ENCODE results near the gene CA11. TPM values are rescaled to one million over a fixed set of nuclear protein-coding genes. Genes with fewer than 3 reads are reported as not detected.
A peak's percentile ranks its signal among the peaks of the same experiment; 100 is the strongest.

CA11 gene
- total RNA-seq, 1 donor from 2014 or later = 9.6 TPM

DNA sequence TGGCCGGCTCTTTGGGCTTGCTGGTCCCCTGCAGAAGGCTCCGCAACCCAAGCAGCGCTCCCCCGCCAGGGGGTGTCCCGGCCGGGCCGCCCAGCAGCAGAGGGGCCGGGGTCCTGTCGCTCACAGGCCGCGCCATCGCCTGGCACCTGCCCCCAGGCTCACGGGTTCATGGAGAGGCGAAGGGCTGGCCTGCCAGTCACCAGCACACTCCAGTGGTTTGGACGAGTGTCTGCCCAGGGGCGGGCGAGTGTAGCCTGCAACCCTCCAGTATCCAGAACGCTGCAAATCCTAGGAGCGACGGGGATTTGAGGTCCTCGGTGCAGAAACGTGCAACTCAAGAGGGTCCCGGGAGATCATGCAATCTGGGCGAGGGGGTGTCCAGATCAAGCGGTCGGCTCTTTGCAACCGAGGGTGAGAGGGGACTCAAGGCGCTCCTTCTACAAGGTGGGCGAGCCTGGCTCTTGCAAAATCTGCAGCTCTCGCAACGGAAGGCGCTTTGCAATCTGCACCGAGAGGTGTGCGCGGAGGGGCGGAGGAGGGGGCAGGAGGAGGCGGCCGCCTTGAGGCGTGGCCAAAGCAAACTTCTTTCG lies 9.0 kb downstream of the CA11 start, which contains the start of gene DBP:
Gene DBP (minus strand): TSS at position 521 of the 590 bp plus-strand sequence. CDS start 385 bp downstream, at position 136.
- TF ChIP-seq, protein P1, sequence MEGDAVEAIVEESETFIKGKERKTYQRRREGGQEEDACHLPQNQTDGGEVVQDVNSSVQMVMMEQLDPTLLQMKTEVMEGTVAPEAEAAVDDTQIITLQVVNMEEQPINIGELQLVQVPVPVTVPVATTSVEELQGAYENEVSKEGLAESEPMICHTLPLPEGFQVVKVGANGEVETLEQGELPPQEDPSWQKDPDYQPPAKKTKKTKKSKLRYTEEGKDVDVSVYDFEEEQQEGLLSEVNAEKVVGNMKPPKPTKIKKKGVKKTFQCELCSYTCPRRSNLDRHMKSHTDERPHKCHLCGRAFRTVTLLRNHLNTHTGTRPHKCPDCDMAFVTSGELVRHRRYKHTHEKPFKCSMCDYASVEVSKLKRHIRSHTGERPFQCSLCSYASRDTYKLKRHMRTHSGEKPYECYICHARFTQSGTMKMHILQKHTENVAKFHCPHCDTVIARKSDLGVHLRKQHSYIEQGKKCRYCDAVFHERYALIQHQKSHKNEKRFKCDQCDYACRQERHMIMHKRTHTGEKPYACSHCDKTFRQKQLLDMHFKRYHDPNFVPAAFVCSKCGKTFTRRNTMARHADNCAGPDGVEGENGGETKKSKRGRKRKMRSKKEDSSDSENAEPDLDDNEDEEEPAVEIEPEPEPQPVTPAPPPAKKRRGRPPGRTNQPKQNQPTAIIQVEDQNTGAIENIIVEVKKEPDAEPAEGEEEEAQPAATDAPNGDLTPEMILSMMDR (IDR thresholded peaks at IDR 0.05; ENCODE audit: unreplicated experiment) = peak; percentile 31
- no peak for DNase-seq (ENCODE audit: low spot score, unreplicated experiment)
- Mint-ChIP-seq H3K4me3 (ENCODE audit: low read depth) (peak within 1 kb of the TSS; percentile 85), H3K36me3 (ENCODE audit: insufficient read depth) (no peaks in the 10 kb centered on the region), H3K27ac (peak within 1 kb of the TSS; percentile 97), H3K4me1 (ENCODE audit: low read depth) (peaks cover 18% of the 10 kb centered on the region), H3K27me3 (peaks cover 16% of the 10 kb centered on the region), H3K9me3 (ENCODE audit: low read depth) (no peaks in the 10 kb centered on the region)

DNA sequence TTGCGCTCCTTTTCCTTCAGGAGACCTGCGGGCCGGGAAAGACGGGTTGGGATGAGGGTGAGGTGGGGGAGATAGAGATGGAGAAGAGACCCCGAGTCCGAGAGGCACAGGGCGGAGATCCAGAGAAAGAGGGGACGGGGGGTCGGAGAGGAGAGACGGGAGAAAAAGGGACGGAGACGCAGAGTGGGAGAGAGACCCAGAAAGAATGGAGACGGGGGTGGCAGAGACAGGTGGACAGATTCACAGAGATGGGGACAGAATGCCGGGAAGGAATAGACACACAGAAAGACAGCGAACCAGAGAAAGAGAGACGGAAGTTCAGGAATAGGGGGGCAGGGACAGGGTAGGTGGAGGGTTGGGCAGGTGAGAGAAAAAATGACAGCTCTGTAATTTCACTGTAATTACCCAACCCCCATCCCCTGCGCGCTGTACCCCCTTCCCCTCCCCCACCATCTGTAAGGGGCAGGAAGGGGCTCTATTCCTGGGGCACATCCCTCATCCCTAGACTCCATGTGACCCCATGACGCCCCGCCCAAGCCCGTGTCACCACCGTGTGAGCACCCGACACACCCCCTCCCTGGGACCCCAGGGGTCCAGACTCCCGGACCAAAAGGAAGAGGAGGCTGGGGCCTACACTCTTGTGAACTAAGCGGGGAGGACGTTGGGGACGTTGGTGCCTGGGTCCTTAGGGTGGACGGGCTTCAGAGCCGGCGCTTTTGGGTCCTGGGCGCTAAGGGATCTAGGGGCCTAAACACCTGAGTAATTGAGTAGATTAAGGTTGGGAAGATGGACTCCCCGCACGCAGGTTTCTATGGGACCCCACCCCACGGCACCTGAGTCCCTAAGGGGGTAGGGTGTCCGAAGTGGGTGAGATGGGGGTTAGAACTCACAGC lies 9.8 kb downstream of the CA11 start:
- no peaks in the 10 kb centered on the region for H3K36me3 Mint-ChIP-seq (ENCODE audit: insufficient read depth)
- TF ChIP-seq, protein P1 (IDR thresholded peaks at IDR 0.05; ENCODE audit: unreplicated experiment) = no peak
- H3K4me1 Mint-ChIP-seq (ENCODE audit: low read depth) = peaks cover 18% of the 10 kb centered on the region
- no peak overlapping the region for H3K27ac Mint-ChIP-seq
- H3K9me3 Mint-ChIP-seq (ENCODE audit: low read depth) = no peaks in the 10 kb centered on the region
- peaks cover 12% of the 10 kb centered on the region for H3K27me3 Mint-ChIP-seq
- peak overlapping the region; percentile 85 for H3K4me3 Mint-ChIP-seq (ENCODE audit: low read depth)
- no peak for DNase-seq (ENCODE audit: low spot score, unreplicated experiment)

DNA sequence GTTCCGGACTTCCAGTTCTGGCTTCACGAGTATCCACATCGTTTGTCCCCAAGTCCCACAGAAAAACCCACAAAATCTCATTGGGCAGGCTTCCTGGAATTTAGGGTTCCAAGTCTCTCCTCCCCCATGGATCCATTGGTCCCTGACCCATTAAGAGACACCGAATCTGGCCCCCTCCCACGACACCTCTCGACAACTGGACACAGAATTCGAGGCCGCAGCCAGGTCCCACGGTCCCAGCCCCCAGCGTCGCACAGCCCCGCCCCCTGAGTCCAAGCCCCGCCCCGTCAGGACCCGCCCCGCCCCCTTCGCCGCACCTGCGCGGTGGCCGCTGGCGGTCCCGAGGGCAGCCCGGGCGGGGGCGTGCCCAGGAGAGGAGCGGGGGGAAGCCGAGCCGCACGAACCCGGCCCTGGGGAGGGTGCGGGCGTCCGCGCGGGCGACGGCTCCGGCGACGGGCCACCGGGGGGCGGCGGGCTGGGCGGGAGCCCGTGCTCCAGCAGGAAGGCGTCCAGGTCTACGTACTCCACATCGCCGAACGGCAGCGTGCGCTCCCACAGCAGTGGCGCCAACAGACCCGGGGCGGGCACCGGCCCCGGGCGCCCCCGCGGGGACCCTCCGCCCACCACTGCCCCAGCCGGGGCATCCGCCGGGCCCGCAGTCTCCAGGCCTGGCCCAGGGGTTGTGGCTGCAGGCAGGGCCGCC lies 10.6 kb downstream of the CA11 start:
- peaks cover 11% of the 10 kb centered on the region for H3K27me3 Mint-ChIP-seq
- peaks cover 18% of the 10 kb centered on the region for H3K4me1 Mint-ChIP-seq (ENCODE audit: low read depth)
- TF ChIP-seq, protein P1 (IDR thresholded peaks at IDR 0.05; ENCODE audit: unreplicated experiment) = no peak
- H3K4me3 Mint-ChIP-seq (ENCODE audit: low read depth) = peak overlapping the region; percentile 85
- no peak for DNase-seq (ENCODE audit: low spot score, unreplicated experiment)
- H3K36me3 Mint-ChIP-seq (ENCODE audit: insufficient read depth) = no peaks in the 10 kb centered on the region
- peak overlapping the region; percentile 91 for H3K27ac Mint-ChIP-seq
- H3K9me3 Mint-ChIP-seq (ENCODE audit: low read depth) = no peaks in the 10 kb centered on the region

DNA sequence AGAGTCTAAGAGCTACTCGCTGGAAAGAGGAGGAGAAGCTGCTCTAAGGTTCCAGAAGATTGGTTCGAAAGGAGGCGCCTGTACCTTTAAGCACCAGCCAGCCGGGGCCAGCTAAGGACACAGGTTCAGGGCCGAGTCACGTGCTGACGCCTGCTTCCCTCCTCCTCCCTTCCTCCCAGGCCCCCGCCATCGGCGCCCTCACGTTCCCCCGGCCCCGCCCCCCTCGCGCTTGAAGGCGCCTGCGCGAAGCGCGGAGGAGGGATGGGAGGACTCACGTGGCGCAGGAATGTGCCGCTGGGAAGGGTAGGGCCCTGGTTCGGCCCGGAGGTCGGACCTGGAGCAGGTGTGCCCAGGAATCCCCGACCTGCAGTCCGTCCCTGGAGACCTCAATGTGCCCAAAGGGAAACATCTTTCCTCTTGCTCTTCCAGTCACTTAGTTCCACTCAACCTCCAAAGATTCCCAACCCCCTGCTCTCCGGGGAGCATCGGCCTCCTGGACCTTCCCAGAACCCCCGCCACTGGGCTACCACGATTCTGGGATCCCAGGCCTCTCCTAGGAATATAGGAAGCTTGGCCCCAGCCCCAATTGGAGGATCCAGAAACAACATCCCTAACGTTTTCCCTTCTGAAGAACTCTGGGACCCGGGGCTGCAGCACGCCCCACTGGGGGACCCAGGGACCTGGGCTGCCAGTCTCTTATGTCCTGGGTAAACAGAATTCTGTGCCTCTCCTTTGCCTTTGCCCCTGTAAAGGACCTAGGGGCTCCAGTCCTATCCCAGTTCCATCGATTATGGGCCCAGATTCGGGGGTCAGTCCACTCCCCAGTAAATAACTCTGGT lies 11.3 kb downstream of the CA11 start:
- Mint-ChIP-seq H3K9me3 (ENCODE audit: low read depth) (no peaks in the 10 kb centered on the region), H3K4me3 (ENCODE audit: low read depth) (peak overlapping the region; percentile 64), H3K27ac (peak overlapping the region; percentile 91), H3K36me3 (ENCODE audit: insufficient read depth) (peaks cover 1% of the 10 kb centered on the region), H3K27me3 (peaks cover 7% of the 10 kb centered on the region), H3K4me1 (ENCODE audit: low read depth) (peaks cover 22% of the 10 kb centered on the region)
- TF ChIP-seq, protein P1 (IDR thresholded peaks at IDR 0.05; ENCODE audit: unreplicated experiment) = no peak
- peak; percentile 86 for DNase-seq (ENCODE audit: low spot score, unreplicated experiment)
